Fibroblast of skin of left biceps (primary cell): ENCODE data around the gene PKIB.
"Not testable (repeated sequence)": the region's sequence is repeated elsewhere in the genome, so short reads cannot be mapped to it uniquely, and the experiment has no call there.

ENCODE experiments used
- DNase-seq, 2 experiments: peaks; one replicate each; pipeline ENCODE4 v3.0.0-alpha.2; 2013; ENCODE audit warnings: low read depth in 2 of 2

The PKIB gene

DNA sequence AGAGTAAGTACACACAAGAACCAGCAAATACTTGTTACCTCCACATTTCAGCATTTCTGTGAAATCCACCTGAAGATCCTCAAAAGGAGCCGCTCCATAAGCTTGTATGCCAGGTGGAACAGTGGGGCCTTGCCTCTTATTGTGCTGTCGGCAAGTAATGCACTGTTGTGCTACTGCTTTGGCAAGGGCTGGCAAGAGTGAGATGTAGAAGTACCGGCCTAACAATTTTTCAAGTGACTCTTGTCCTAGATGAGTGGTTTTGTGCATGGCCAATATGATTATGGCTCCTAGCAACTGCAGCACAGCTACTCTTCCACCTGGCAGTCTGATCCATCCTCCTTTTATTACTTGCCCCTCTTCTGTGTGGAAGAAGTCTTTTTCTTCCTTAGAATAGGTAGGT lies 134.7 kb downstream of the PKIB start:
- not testable (repeated sequence) for DNase-seq

- DNase-seq: no peak
Measured at GRCh38 chr6:122746688-122747087, 136.5 kb downstream of the PKIB start.

- DNase-seq: no peak
Measured at GRCh38 chr6:122747573-122747972, 137.4 kb downstream of the PKIB start.

GRCh38 chr6:122748945-122749344 lies 138.7 kb downstream of the PKIB start:
- not testable (repeated sequence) for DNase-seq

DNA sequence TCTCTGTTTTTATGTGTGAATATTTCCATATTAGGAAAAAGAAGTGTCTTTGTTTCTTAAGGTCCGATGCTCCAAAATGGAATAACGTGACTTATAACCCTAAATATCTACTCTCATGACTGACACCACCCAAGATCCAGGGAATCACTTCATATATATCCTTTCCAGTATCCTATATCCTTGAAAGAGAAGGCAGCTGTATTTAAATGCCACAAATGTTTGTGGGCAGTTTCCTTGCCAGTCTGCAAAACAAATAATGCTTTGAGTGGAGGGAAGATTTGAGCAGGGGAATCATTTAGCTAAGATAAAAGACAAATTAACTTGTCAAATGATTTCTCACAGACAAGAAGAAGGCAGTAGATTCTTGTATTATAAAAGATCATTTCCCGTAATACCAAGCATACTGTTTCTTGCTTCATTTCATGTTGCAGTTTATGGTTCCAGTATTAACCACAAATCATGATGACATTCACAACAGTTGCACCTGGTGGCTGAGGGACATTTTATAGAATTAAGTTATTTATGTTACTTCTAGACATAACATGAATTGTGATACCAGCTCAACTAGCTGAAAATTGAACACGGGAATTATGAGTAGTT lies 139.3 kb downstream of the PKIB start:
- no peak for DNase-seq

GRCh38 chr6:122751326-122751725 lies 141.1 kb downstream of the PKIB start:
- DNase-seq: no peak

DNA sequence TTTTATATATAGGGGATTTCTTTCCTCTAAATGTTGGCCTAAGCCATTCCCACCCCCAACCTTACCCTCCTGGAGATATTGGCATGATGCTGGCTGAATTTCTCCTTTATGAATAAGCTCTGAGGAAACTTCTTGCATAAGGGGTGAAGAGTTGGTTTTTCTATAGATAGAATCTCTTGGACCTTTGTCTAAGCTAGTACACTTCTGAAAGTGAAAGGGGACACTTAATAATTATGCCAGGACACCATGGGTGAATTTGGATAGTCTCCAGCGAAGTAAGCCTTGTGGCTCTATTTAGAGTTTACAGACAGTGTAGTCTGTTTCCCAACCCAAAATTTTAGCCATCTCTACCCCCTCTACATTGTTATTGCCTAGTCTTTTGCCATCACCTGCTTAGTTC lies 142.3 kb downstream of the PKIB start:
- no peak for DNase-seq

DNA sequence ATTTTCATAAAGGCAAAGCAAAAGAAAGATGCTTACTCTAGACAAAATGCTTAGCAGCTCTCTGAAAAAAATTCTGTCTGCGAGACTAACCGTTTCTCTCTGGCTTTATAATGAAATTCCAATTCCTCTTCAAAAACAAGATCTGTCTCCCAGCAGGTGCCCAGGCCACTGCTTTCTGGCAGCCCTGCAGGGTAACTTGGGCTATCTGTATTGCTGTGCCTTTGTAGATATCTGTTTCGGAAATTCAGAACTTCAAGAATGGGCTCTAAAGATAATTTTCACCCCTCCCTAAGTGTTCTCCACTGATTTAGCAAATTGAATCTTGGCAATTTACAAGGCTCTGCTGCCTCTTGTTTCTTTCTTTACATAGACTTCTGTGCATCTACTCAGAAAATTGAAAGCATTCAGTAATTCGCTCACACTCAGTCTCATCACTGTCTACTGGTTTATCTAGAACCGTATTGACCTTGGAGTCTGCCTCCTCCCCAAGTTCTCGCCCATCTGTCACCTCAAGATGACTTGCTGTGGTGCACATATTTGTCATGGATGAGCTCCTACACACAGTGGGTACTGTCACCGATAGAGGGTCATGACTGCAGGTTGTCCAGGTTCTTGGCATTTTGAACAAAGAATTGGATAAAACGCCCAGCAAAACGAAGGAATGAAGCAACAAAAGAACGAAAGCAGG lies 142.9 kb downstream of the PKIB start:
- no peak for DNase-seq

- DNase-seq: no peak
Measured at GRCh38 chr6:122753688-122754056, 143.5 kb downstream of the PKIB start.

- no peak for DNase-seq
Measured at GRCh38 chr6:122754191-122754731, 144.1 kb downstream of the PKIB start.

GRCh38 chr6:122755901-122756300 lies 145.7 kb downstream of the PKIB start:
- no peak for DNase-seq

DNA sequence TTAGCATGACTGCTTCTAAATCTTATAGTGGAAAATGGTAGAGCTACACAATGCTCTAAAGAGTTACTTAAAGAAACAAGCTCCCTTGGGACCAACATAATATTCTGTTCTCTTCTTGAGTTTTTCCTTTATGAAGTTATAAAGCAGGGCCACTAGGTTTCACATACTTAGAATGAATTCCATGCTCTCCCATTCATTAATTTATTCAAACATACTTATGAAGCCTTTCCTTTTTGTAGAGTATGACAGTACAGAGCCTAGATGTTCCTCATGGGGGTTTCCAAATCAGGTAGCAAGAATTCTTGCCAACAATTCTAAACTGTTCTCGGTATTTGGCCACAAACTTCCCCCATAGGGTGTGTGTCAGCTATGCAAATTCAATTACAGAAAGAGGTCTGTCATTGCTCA lies 148.7 kb downstream of the PKIB start:
- DNase-seq: no peak

DNA sequence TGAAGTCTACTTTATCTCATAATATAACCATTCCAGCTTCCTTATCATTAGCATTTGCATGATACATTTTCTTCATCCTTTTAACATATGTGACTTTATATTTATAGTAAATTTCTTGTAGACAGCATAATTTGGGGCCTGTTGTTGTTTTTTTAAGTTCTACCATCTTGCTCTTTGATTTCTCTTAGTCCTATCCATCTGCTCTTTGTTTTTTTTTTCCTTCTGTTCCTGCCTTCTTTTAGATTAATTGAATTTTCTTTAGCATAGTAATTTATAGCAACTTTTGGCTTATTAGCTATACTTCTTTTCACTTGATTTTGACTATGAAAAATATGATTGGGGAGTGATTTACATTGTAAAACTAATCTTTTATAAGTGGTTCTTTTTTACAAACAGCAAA lies 150.1 kb downstream of the PKIB start:
- no peak for DNase-seq

DNA sequence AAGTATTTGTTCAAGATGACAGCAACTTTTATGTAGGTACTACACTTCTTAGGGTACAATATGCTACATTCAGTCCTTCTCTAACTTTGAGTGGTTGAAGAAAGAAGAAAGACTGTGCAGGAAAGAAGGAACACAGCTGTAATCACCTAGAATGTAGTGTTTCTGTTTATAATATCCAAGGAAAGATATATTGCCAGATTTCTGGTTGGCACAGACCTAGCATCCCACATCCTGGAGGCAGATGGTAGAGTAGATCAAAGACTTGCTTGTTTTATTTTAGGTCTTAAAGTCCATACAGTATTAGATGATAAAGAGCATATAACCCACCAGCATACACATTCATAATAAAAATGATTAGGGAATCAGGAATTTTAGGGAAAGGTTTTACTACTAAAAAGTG lies 156.1 kb downstream of the PKIB start:
- no peak for DNase-seq

GRCh38 chr6:122770835-122771601 lies 160.8 kb downstream of the PKIB start:
- DNase-seq: no peak

GRCh38 chr6:122772724-122773415 lies 162.7 kb downstream of the PKIB start:
- DNase-seq: no peak
